Prostate gland (tissue), 2 donors: Measurements from ENCODE around the gene CMTR2. TPM values are rescaled to one million over a fixed set of nuclear protein-coding genes. Genes with fewer than 3 reads are reported as not detected.

Source experiments
- DNase-seq: peaks from one replicate; pipeline ENCODE4 v3.0.0-alpha.2; 2019; ENCODE audit warnings: low spot score
- H3K27ac ChIP-seq, 2 donors: fragments of 200-600 bp; sonication (generic); 2 replicates each; pipeline ENCODE4 v1.5.1; 2017 to 2019
- H3K27me3 ChIP-seq: fragments of 200-600 bp; sonication (generic); replicated peaks from 2 replicates; pipeline ENCODE4 v1.5.1; 2019; ENCODE audit not compliant: insufficient read depth
- H3K36me3 ChIP-seq, 2 donors: fragments of 200-600 bp; sonication (generic); 1 replicate in 1 of 2; 2 replicates in 1 of 2; pipeline versions ENCODE4 v1.5.1 to v1.8.1; 2017 to 2019
- H3K4me1 ChIP-seq: fragments of 200-600 bp; sonication (generic); replicated peaks from 2 replicates; pipeline ENCODE4 v1.5.1; 2019
- H3K4me3 ChIP-seq, 2 donors: fragments of 200-600 bp; sonication (generic); 2 replicates each; pipeline ENCODE4 v1.5.1; 2017 to 2019
- H3K9me3 ChIP-seq: fragments of 200-600 bp; sonication (generic); 2 replicates; pipeline ENCODE4 v1.5.1; 2017
- POLR2A ChIP-seq: fragments of 450-650 bp; IDR thresholded peaks from one replicate; pipeline ENCODE4 v1.6.1; 2016; ENCODE audit warnings: antibody characterized with exemption, mild to moderate bottlenecking
- POLR2AphosphoS5 ChIP-seq: sonication (generic); formaldehyde crosslinking; IDR thresholded peaks from one replicate; pipeline ENCODE4 v1.6.1; 2017; ENCODE audit warnings: antibody characterized with exemption
- WGBS: methylation state at CpG from one replicate; pipeline ENCODE4 v1.1.5; 2018; 5-methylcytosine and 5-hydroxymethylcytosine counted together
- intact Hi-C: fragments of 100-400 bp; cut with DNase I; formaldehyde crosslinking; loops from one replicate; pipeline ENCODE4 v1.14.2; 2022
- total RNA-seq, 2 donors: library from RNA; depleted of rRNA; stranded (reverse); fragments of >200 nt; gene quantifications; one replicate each; pipeline ENCODE4 v1.1.0, GENCODE V29; 2016
- TF ChIP-seq, protein P1 (sequence below), 4 experiments: fragments of 200-600 bp in 2 of 4; fragments of 450-650 bp in 2 of 4; sonication (generic) in 2 of 4; IDR thresholded peaks; 1 replicate in 3 of 4; 2 replicates in 1 of 4; pipeline ENCODE4 v1.5.1; 2016 to 2019; ENCODE audit warnings: antibody characterized with exemption in 4 of 4, mild to moderate bottlenecking in 2 of 4, moderate library complexity in 2 of 4

Gene CMTR2
- total RNA-seq, 2 donors from 2014 or later = 16.6 to 26.2 TPM

DNA sequence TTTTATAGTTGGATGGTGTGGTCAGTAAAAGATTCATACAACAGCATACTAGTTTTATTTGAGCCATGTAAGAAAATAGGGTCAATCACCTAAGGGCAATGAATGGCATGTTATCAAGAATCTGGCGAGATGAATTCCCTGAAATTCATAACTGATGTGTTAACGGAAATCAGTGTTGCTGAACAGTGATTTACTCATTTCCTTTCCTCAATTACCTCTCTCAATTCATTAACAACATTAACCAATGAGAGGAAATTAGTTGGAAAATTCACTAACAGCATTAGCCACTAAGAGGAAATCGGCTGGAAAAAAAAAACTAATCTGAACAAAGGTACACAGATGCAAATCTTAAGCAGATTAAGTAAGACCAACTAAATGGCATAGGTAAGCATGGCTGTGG, 6.3 kb downstream of the CMTR2 start:
- Histone ChIP-seq H3K4me3 (no peak overlapping the region), H3K27me3 (no peaks in the 10 kb centered on the region), H3K36me3 (no peaks in the 10 kb centered on the region), H3K9me3 (no peaks in the 10 kb centered on the region), H3K27ac (no peak overlapping the region), H3K4me1 (no peaks in the 10 kb centered on the region)
- no peak for DNase-seq
- intact Hi-C loops = no loop called here
- WGBS = 95% methylated on average over 3 of the region's 3 CpGs
- no peak for TF ChIP-seq POLR2A
- TF ChIP-seq, protein P1, sequence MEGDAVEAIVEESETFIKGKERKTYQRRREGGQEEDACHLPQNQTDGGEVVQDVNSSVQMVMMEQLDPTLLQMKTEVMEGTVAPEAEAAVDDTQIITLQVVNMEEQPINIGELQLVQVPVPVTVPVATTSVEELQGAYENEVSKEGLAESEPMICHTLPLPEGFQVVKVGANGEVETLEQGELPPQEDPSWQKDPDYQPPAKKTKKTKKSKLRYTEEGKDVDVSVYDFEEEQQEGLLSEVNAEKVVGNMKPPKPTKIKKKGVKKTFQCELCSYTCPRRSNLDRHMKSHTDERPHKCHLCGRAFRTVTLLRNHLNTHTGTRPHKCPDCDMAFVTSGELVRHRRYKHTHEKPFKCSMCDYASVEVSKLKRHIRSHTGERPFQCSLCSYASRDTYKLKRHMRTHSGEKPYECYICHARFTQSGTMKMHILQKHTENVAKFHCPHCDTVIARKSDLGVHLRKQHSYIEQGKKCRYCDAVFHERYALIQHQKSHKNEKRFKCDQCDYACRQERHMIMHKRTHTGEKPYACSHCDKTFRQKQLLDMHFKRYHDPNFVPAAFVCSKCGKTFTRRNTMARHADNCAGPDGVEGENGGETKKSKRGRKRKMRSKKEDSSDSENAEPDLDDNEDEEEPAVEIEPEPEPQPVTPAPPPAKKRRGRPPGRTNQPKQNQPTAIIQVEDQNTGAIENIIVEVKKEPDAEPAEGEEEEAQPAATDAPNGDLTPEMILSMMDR (IDR thresholded peaks at IDR 0.05) = no peak
- TF ChIP-seq POLR2AphosphoS5 = no peak

DNA sequence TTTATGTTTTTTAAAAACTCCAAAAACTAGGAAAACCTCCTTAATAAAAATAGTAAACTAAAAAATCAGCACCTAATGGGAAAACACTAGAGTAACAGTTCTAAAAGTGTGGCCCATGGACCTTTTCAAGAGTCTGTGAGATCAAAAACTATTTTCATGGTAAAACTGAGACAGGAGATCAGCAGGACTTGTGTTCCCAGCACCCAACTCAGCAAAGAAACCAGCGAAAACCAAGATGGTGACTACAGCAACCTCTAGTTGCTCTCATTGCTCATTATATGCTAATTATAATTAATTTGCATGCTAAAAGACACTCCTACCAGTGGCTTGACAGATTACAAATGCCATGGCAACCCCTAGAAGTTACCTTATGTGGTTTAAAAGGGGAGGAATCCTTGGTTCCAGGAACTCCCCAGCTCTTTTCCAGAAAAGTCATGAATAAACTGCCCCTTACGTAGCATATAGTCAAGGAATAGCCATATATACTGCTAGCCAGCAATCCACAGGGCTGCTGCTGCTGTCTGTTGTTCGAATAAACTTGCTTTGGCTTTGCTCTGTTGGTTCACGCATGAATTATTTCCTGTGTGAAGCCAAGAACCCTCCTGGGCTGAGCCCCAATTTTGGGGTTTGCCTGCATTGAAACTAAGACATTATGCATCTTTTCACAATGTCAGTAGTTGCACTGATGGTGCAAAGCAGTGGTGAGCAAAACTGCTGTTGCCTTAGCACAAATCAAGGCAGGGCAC, 12.4 kb downstream of the CMTR2 start:
- no peaks in the 10 kb centered on the region for H3K4me1 ChIP-seq
- no peaks in the 10 kb centered on the region for H3K27me3 ChIP-seq
- no peaks in the 10 kb centered on the region for H3K36me3 ChIP-seq
- no peaks in the 10 kb centered on the region for H3K9me3 ChIP-seq
- intact Hi-C loops = no loop called here
- WGBS = 85% methylated on average over 4 of the region's 4 CpGs
- DNase-seq = no peak
- TF ChIP-seq POLR2AphosphoS5 (no peak), POLR2A (no peak)
- TF ChIP-seq, protein P1 (IDR thresholded peaks at IDR 0.05) = no peak
- H3K4me3 ChIP-seq = no peak overlapping the region
- H3K27ac ChIP-seq = no peak overlapping the region

DNA sequence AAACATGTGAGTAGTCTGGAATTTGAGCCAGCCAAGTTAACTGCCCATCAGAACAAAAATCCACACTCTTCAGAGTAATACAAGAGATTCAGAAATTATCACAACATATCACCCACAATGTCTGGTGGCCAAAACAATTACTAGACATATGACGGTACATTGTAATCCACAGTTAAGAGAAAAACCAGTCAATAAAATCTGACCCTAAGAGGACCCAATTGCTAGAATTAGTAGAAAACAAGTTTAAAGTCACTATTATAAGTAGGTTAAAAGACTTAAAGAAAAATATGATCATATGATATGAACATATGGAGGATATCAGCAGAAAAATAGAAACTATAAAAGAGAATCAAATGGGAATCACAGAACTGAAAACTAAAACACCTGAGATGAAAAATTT, 15.8 kb downstream of the CMTR2 start:
- Histone ChIP-seq H3K27ac (no peak overlapping the region), H3K36me3 (no peaks in the 10 kb centered on the region), H3K9me3 (no peaks in the 10 kb centered on the region), H3K4me1 (no peaks in the 10 kb centered on the region), H3K4me3 (no peak overlapping the region), H3K27me3 (no peaks in the 10 kb centered on the region)
- intact Hi-C loops = no loop called here
- WGBS = 90% methylated on average over 1 of the region's 1 CpG
- no peak for DNase-seq
- TF ChIP-seq POLR2A = no peak
- TF ChIP-seq, protein P1 (IDR thresholded peaks at IDR 0.05) = no peak
- TF ChIP-seq POLR2AphosphoS5 = no peak

DNA sequence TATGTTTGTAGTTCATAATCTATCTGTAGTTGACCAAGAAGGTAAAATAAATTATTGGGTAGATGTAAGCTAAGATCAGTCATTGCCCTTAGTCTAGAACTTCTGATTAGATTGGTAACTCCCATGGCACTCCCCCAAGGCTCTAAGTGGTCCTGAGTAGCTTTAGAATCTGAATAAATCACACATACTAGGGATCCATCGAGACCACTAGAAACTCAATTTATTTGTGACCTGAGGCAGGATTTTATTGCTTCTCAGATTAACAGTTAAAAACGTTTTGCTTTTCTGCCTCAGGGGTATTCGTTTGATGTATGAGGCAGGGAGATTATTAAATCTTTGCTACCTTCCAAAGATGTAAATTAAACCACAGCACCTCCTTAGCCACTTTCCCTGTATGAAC, 24.9 kb downstream of the CMTR2 start:
- WGBS = 30% methylated on average over 3 of the region's 3 CpGs
- H3K4me1 ChIP-seq = no peaks in the 10 kb centered on the region
- no peaks in the 10 kb centered on the region for H3K36me3 ChIP-seq
- no peaks in the 10 kb centered on the region for H3K9me3 ChIP-seq
- no peak for DNase-seq
- TF ChIP-seq, protein P1 (IDR thresholded peaks at IDR 0.05) = no peak
- TF ChIP-seq POLR2AphosphoS5 (no peak), POLR2A (no peak)
- H3K4me3 ChIP-seq = no peak overlapping the region
- intact Hi-C loops = no loop called here
- H3K27ac ChIP-seq = no peak overlapping the region
- no peaks in the 10 kb centered on the region for H3K27me3 ChIP-seq

DNA sequence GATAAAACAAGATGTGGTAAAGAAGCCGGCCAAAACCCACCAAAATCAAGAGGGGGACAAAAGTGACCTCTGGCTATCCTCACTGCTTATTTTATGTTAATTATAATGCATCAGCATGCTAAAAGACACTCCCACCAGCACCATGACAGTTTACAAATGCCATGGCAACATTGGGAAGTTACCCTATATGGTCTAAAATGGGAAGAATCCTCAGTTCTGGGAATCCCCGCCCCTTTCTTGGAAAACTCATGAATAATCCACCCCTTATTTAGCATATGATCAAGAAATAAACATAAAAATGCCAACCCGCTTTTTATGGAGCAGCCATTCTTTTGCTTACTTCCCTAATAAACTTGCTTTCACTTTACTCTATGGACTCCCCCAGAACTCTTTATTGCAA, 25.6 kb downstream of the CMTR2 start:
- intact Hi-C loops = no loop called here
- TF ChIP-seq POLR2A (no peak), POLR2AphosphoS5 (no peak)
- TF ChIP-seq, protein P1 (IDR thresholded peaks at IDR 0.05) = no peak

More for the DNA sequence above, 25.6 kb downstream of the CMTR2 start:
- Histone ChIP-seq H3K27me3 (no peaks in the 10 kb centered on the region), H3K9me3 (no peaks in the 10 kb centered on the region), H3K4me1 (no peaks in the 10 kb centered on the region), H3K4me3 (no peak overlapping the region), H3K36me3 (no peaks in the 10 kb centered on the region), H3K27ac (no peak overlapping the region)
- WGBS = 80% methylated on average over 3 of the region's 3 CpGs
- no peak for DNase-seq
